Natural killer cell (primary cell): ENCODE measurements around the gene PRKAB2. TPM values are rescaled to one million over a fixed set of nuclear protein-coding genes. Genes with fewer than 3 reads are reported as not detected.
"Not testable (repeated sequence)": the region's sequence is repeated elsewhere in the genome, so short reads cannot be mapped to it uniquely, and the experiment has no call there.

Source experiments
- ATAC-seq, 3 donors: fragments of 150-1000 bp in 2 of 3; fragments of 200-7000 bp in 1 of 3; cut with Tn5 transposase; 1 replicate in 1 of 3; 2 replicates in 2 of 3; pipeline ENCODE4 v1.10.0; 2021; ENCODE audit warnings: mild to moderate bottlenecking in 2 of 3, moderate library complexity in 2 of 3
- DNase-seq, 2 donors: peaks; one replicate each; pipeline versions ENCODE4 v3.0.0 to v3.0.0-alpha.2; 2013 to 2021; ENCODE audit warnings: mixed read lengths in 1 of 2
- H3K27ac ChIP-seq: one replicate; pipeline ENCODE4 v1.5.1; 2013; ENCODE audit warnings: mild to moderate bottlenecking, low read length
- H3K27me3 ChIP-seq: one replicate; pipeline ENCODE4 v1.6.1; 2013; ENCODE audit warnings: low read length; ENCODE audit not compliant: control insufficient read depth, insufficient read depth
- H3K36me3 ChIP-seq: one replicate; pipeline ENCODE4 v1.6.1; 2013; ENCODE audit warnings: low read length; ENCODE audit not compliant: control insufficient read depth, insufficient read depth
- H3K4me1 ChIP-seq: one replicate; pipeline ENCODE4 v1.6.1; 2013; ENCODE audit warnings: low read length; ENCODE audit not compliant: control insufficient read depth, insufficient read depth
- H3K4me3 ChIP-seq: one replicate; pipeline ENCODE4 v1.5.1; 2013; ENCODE audit warnings: low read length
- H3K9me3 ChIP-seq: one replicate; pipeline ENCODE4 v1.6.1; 2013; ENCODE audit warnings: low read length; ENCODE audit not compliant: control insufficient read depth, insufficient read depth
- H3K27ac Mint-ChIP-seq, 2 donors: one replicate each; pipeline ENCODE4 v1.8.0; 2022; ENCODE audit warnings: mild to moderate bottlenecking in 2 of 2, mixed read lengths in 2 of 2, moderate library complexity in 1 of 2
- H3K27me3 Mint-ChIP-seq, 2 donors: one replicate each; pipeline ENCODE4 v1.8.0; 2022; ENCODE audit warnings: low read depth in 2 of 2, mixed read lengths in 2 of 2
- H3K36me3 Mint-ChIP-seq: one replicate; pipeline ENCODE4 v1.8.0; 2022; ENCODE audit warnings: mixed read lengths
- H3K4me1 Mint-ChIP-seq, 2 donors: one replicate each; pipeline ENCODE4 v1.8.0; 2022; ENCODE audit warnings: mixed read lengths in 2 of 2
- H3K4me3 Mint-ChIP-seq: one replicate; pipeline ENCODE4 v1.8.0; 2022; ENCODE audit warnings: mild to moderate bottlenecking, moderate library complexity, mixed read lengths
- H3K9me3 Mint-ChIP-seq, 2 donors: one replicate each; pipeline ENCODE4 v1.8.0; 2022; ENCODE audit warnings: mixed read lengths in 2 of 2
- CTCF ChIP-seq: fragments of 200-600 bp; IDR thresholded peaks from one replicate; pipeline ENCODE4 v1.8.0; 2022; ENCODE audit warnings: antibody characterized with exemption
- WGBS: methylation state at CpG from one replicate; pipeline ENCODE4 v1.1.7; 2013; ENCODE audit warnings: missing lambda C conversion rate; ENCODE audit not compliant: insufficient coverage; 5-methylcytosine and 5-hydroxymethylcytosine counted together
- intact Hi-C: fragments of 100-400 bp; cut with micrococcal nuclease; formaldehyde crosslinking; loops from one replicate; pipeline ENCODE4 v1.14.2; 2022
- total RNA-seq, 4 donors: library from RNA; stranded (reverse); fragments of 120-200 nt in 1 of 4; gene quantifications; one replicate each; pipeline versions ENCODE4 v1.2.3 to v1.2.4, GENCODE V29; 2013 to 2022

PRKAB2 gene
- total RNA-seq, 3 donors from 2014 or later (not counting 1 experiment from before 2014, with no cell fraction given): 15.1 to 19.1 (median 16.0) TPM

GRCh38 chr1:147114353-147114752 is 57.9 kb downstream of the PRKAB2 start:
- intact Hi-C loops, H3K27ac ChIP-seq, H3K9me3 ChIP-seq, H3K9me3 Mint-ChIP-seq, H3K4me1 Mint-ChIP-seq, DNase-seq, H3K36me3 Mint-ChIP-seq, H3K4me3 ChIP-seq, H3K4me3 Mint-ChIP-seq, H3K27me3 ChIP-seq, H3K27ac Mint-ChIP-seq, ATAC-seq, H3K36me3 ChIP-seq, H3K4me1 ChIP-seq: not testable (repeated sequence)
- H3K27me3 Mint-ChIP-seq: peaks cover 16 to 28% of the 10 kb centered on the region in 2 donors
- no CpG with 5 or more reads among the region's 1 CpG for WGBS

GRCh38 chr1:147111381-147112130 is 60.7 kb downstream of the PRKAB2 start:
- no peaks in the 10 kb centered on the region for H3K4me1 Mint-ChIP-seq
- no peaks in the 10 kb centered on the region for H3K27me3 ChIP-seq
- H3K36me3 ChIP-seq: no peaks in the 10 kb centered on the region
- H3K27me3 Mint-ChIP-seq: peaks cover 17 to 43% of the 10 kb centered on the region in 2 donors
- WGBS: 78% methylated on average over 7 of the region's 7 CpGs
- no peak for ATAC-seq
- no peaks in the 10 kb centered on the region for H3K9me3 Mint-ChIP-seq
- no peak for TF ChIP-seq CTCF
- no peak overlapping the region for H3K4me3 Mint-ChIP-seq
- no peaks in the 10 kb centered on the region for H3K4me1 ChIP-seq
- H3K27ac Mint-ChIP-seq: no peak overlapping the region
- H3K4me3 ChIP-seq: no peak overlapping the region
- intact Hi-C loops: no loop called here
- DNase-seq: no peak
- H3K27ac ChIP-seq: no peak overlapping the region
- H3K9me3 ChIP-seq: no peaks in the 10 kb centered on the region
- no peaks in the 10 kb centered on the region for H3K36me3 Mint-ChIP-seq

- Histone ChIP-seq H3K36me3 (no peaks in the 10 kb centered on the region), H3K9me3 (no peaks in the 10 kb centered on the region), H3K4me3 (no peak overlapping the region), H3K27ac (no peak overlapping the region), H3K27me3 (no peaks in the 10 kb centered on the region), H3K4me1 (no peaks in the 10 kb centered on the region)
- DNase-seq (no peak), ATAC-seq (no peak)
- Mint-ChIP-seq H3K36me3 (no peaks in the 10 kb centered on the region), H3K27me3 (peaks cover 20 to 43% of the 10 kb centered on the region in 2 donors), H3K4me1 (no peaks in the 10 kb centered on the region), H3K4me3 (no peak overlapping the region), H3K9me3 (no peaks in the 10 kb centered on the region), H3K27ac (no peak overlapping the region)
- TF ChIP-seq CTCF: no peak
- WGBS: 90% methylated on average over 1 of the region's 1 CpG
- intact Hi-C loops: no loop called here
Observed at GRCh38 chr1:147110872-147111271, 61.4 kb downstream of the PRKAB2 start.

GRCh38 chr1:147110434-147110833 is 61.8 kb downstream of the PRKAB2 start:
- 100% methylated on average over 1 of the region's 1 CpG for WGBS
- Mint-ChIP-seq H3K27ac (no peak overlapping the region), H3K36me3 (no peaks in the 10 kb centered on the region)

More at GRCh38 chr1:147110434-147110833, 61.8 kb downstream of the PRKAB2 start:
- DNase-seq (no peak), ATAC-seq (no peak)
- no peak overlapping the region for H3K27ac ChIP-seq
- Mint-ChIP-seq H3K4me3 (no peak overlapping the region), H3K4me1 (no peaks in the 10 kb centered on the region), H3K27me3 (peaks cover 21 to 43% of the 10 kb centered on the region in 2 donors), H3K9me3 (no peaks in the 10 kb centered on the region)
- no peaks in the 10 kb centered on the region for H3K36me3 ChIP-seq
- H3K27me3 ChIP-seq: no peaks in the 10 kb centered on the region
- intact Hi-C loops: no loop called here
- H3K4me3 ChIP-seq: no peak overlapping the region
- no peak for TF ChIP-seq CTCF
- no peaks in the 10 kb centered on the region for H3K9me3 ChIP-seq
- no peaks in the 10 kb centered on the region for H3K4me1 ChIP-seq
